COR-L47 (cell line): ENCODE measurements around the gene ZNF586.
"Not testable (repeated sequence)": the region's sequence is repeated elsewhere in the genome, so short reads cannot be mapped to it uniquely, and the experiment has no call there.

ENCODE experiments used
- DNase-seq: peaks from one replicate; lab custom pipeline; 2025; lab: John Stamatoyannopoulos, UW

Gene ZNF586

DNA sequence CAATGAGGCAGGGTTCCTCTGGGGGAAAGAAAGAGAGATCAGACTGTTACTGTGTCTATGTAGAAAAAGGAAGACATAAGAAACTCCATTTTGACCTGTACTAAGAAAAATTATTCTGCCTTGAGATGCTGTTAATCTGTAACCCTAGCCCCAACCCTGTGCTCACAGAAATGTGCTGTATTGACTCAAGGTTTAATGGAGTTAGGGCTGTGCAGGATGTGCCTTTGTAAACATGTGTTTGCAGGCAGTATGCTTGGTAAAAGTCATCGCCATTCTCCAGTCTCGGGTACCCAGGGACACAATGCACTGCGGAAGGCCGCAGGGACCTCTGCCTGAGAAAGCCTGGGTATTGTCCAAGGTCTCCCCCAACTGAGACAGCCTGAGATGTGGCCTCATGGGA is 54.1 kb downstream of the ZNF586 start:
- DNase-seq: not testable (repeated sequence)

GRCh38 chr19:57825511-57825910 is 56.0 kb downstream of the ZNF586 start:
- DNase-seq: no peak

- no peak for DNase-seq
These were observed 59.8 kb downstream of the ZNF586 start for GRCh38 chr19:57829316-57829715.

DNA sequence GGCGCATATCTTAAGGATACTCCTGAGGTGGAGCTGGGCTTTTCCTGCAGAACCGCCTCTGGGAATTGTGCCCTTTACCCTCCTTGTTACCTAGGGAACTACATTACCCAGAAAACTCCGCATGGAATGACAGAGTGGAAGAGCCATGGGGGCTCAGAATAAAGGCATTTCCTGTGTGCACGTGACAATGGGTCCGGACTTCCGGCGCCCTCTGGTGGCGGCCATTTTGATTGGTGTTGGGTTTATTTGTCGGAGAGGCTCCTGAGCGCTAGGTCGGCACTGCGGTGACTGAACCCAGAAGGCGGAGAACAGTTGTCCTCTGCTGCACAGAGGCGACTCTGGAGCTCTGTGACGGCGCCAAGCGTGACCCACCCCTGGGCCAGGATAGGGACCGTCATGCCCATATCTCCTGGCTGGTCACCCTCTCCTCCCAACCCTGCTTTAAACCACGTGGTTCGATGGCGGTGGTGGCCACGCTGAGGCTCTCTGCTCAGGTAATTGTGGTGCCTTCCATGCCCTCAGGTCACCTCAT is 60.7 kb downstream of the ZNF586 start, which contains the start of gene ZNF587B:
ZNF587B (plus strand) TSS at position 229 of the 532 bp plus-strand sequence; CDS start at position 459, 230 bp downstream.
- peak; percentile 27 for DNase-seq
